GM21360 (cell line): ENCODE results near the gene KLK8.

Source experiments
- ATAC-seq: cut with Tn5 transposase; IDR thresholded peaks from one replicate; pipeline ENCODE4 v1.9.1; 2021; ENCODE audit warnings: mild to moderate bottlenecking, moderate library complexity; ENCODE audit not compliant: unreplicated experiment

The KLK8 gene

DNA sequence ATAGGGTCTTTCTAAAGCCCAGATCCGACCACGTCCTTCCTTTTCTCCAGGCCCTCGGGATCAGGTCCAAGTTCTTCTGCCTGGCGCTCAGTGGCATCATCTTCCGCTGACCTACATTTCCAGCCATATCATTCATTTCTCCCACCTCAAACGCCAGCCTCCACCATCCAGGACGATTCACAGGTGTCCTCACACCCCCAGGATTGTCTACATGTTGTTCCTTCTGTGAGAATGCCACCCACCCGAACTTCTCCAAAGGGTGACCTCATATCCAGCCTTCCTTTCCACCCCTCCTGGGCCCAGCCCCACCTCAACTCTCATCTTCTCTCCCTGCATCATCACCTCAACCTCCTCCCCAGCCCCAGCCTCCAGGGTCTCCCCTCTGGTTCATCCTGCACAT is 43.8 kb downstream of the KLK8 start:
- ATAC-seq: no peak

- no peak for ATAC-seq
Observed at GRCh38 chr19:50952910-50953309, 48.5 kb downstream of the KLK8 start, which contains the start of gene KLK5. Gene KLK5, minus strand, starts transcription at chr19:50953038. Its CDS starts 381 bp downstream, at chr19:50952657.

- ATAC-seq: no peak
Observed at GRCh38 chr19:50949861-50950260, 51.5 kb downstream of the KLK8 start.

DNA sequence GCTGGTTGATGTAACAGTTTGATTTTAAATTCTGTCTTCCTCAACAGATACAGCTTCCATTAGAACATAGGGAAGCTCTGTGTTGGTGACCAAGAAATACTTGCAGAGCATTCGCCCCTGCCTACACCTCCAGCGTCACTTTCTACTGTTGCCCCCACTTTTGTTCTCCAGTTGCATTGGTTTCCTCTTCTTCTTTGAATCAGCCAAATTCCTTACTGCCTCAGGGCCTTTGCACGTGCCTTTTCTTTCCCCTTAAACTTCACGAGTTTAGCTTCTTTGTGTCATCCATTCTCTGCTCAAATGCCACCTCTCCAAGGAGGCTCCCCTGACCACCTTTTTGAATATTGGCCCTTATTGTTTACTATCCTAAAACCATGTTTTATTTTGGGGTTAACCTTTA is 54.3 kb downstream of the KLK8 start:
- no peak for ATAC-seq
